H1 (cell line): ENCODE results near the gene SLC35F5. TPM values are rescaled to one million over a fixed set of nuclear protein-coding genes. Genes with fewer than 3 reads are reported as not detected.
A peak's percentile ranks its signal among the peaks of the same experiment; 100 is the strongest.

Experiments
- ASH2L ChIP-seq: fragments of 200-600, 300-600 bp; sonication (generic); IDR thresholded peaks from one replicate; pipeline ENCODE4 v1.7.1; 2017; ENCODE audit warnings: low read length
- BCL11A ChIP-seq, 2 experiments: IDR thresholded peaks; one replicate each; pipeline ENCODE4 v1.6.1; 2011; ENCODE audit warnings: low read depth in 2 of 2, low read length in 2 of 2, mild to moderate bottlenecking in 2 of 2
- BRCA1 ChIP-seq: IDR thresholded peaks from 2 replicates; pipeline ENCODE4 v1.6.1; 2012; ENCODE audit warnings: low read depth, low read length, improper control_type of control experiment
- CBX8 ChIP-seq: fragments of 300-800, 300-1000 bp; sonication (generic); IDR thresholded peaks from 2 replicates; pipeline ENCODE4 v1.7.1; 2016; ENCODE audit warnings: low read depth, low read length, borderline replicate concordance
- CHD1 ChIP-seq: IDR thresholded peaks from 2 replicates; pipeline ENCODE4 v1.6.1; 2012; ENCODE audit warnings: low read depth, low read length, improper control_type of control experiment
- CHD2 ChIP-seq: IDR thresholded peaks from 2 replicates; pipeline ENCODE4 v1.6.1; 2012; ENCODE audit warnings: low read length, improper control_type of control experiment
- EZH2 ChIP-seq: fragments of 200-600 bp; sonication (generic); IDR thresholded peaks from 2 replicates; pipeline ENCODE4 v1.7.1; 2012; ENCODE audit warnings: low read depth, mild to moderate bottlenecking, moderate library complexity, low read length, inconsistent platforms; ENCODE audit not compliant: severe bottlenecking
- GABPA ChIP-seq: IDR thresholded peaks from 2 replicates; pipeline ENCODE4 v1.6.1; 2011; ENCODE audit warnings: mild to moderate bottlenecking, low read length, moderate library complexity, borderline replicate concordance; ENCODE audit not compliant: insufficient read depth
- GTF2F1 ChIP-seq: IDR thresholded peaks from 2 replicates; pipeline ENCODE4 v1.6.1; 2012; ENCODE audit warnings: low read depth, low read length, improper control_type of control experiment, borderline replicate concordance
- JUN ChIP-seq: IDR thresholded peaks from 2 replicates; pipeline ENCODE4 v1.6.1; 2011; ENCODE audit warnings: low read depth, mild to moderate bottlenecking, improper control_type of control experiment, low read length
- KDM1A ChIP-seq: fragments of 200-600, 300-600 bp; sonication (generic); IDR thresholded peaks from 2 replicates; pipeline ENCODE4 v1.7.1; 2016; ENCODE audit warnings: mild to moderate bottlenecking, low read length, borderline replicate concordance
- KDM5A ChIP-seq: fragments of 200-600 bp; IDR thresholded peaks from 2 replicates; pipeline ENCODE4 v1.7.1; 2012; ENCODE audit warnings: mild to moderate bottlenecking, low read length, inconsistent platforms, mixed read lengths
- MAFK ChIP-seq: IDR thresholded peaks from 2 replicates; pipeline ENCODE4 v1.6.1; 2012; ENCODE audit warnings: low read depth, mild to moderate bottlenecking, improper control_type of control experiment, low read length
- MAX ChIP-seq: IDR thresholded peaks from 2 replicates; pipeline ENCODE4 v1.6.1; 2012; ENCODE audit warnings: inconsistent platforms
- POLR2A ChIP-seq, 2 experiments: IDR thresholded peaks; 1 replicate in 1 of 2; 2 replicates in 1 of 2; pipeline ENCODE4 v1.6.1; 2011; ENCODE audit warnings: low read depth in 2 of 2, low read length in 2 of 2, mild to moderate bottlenecking in 2 of 2; ENCODE audit errors: control extremely low read depth in 1 of 2
- RBBP5 ChIP-seq: IDR thresholded peaks from 2 replicates; pipeline ENCODE4 v1.7.1; 2012; ENCODE audit warnings: low read depth, mild to moderate bottlenecking, inconsistent platforms, low read length, moderate library complexity, borderline replicate concordance
- RFX5 ChIP-seq: IDR thresholded peaks from 2 replicates; pipeline ENCODE4 v1.6.1; 2011; ENCODE audit warnings: low read depth, low read length, improper control_type of control experiment, borderline replicate concordance
- RNF2 ChIP-seq: fragments of 200-900, 300-1000 bp; sonication (generic); IDR thresholded peaks from 2 replicates; pipeline ENCODE4 v1.7.1; 2016; ENCODE audit warnings: borderline replicate concordance, low read depth, mild to moderate bottlenecking, antibody characterized with exemption, low read length; ENCODE audit not compliant: poor library complexity, severe bottlenecking; ENCODE audit errors: missing control alignments
- SAP30 ChIP-seq: fragments of 300-600 bp; sonication (generic); IDR thresholded peaks from 2 replicates; pipeline ENCODE4 v1.7.1; 2012; ENCODE audit warnings: low read length, moderate library complexity, mild to moderate bottlenecking, inconsistent platforms; ENCODE audit not compliant: insufficient read depth, insufficient replicate concordance
- SIX5 ChIP-seq: IDR thresholded peaks from 2 replicates; pipeline ENCODE4 v1.6.1; 2011; ENCODE audit warnings: mild to moderate bottlenecking, low read depth, low read length
- SP1 ChIP-seq: IDR thresholded peaks from 2 replicates; pipeline ENCODE4 v1.6.1; 2011; ENCODE audit warnings: low read depth, low read length
- SUZ12 ChIP-seq: fragments of 200-600 bp; sonication (generic); IDR thresholded peaks from 2 replicates; pipeline ENCODE4 v1.6.1; 2012; ENCODE audit warnings: mild to moderate bottlenecking, inconsistent platforms, low read length, moderate library complexity, mixed read lengths
- TCF12 ChIP-seq: IDR thresholded peaks from 2 replicates; pipeline ENCODE4 v1.6.1; 2011; ENCODE audit warnings: low read depth, mild to moderate bottlenecking, low read length
- TEAD4 ChIP-seq: IDR thresholded peaks from 2 replicates; pipeline ENCODE4 v1.6.1; 2012; ENCODE audit warnings: low read depth, low read length, inconsistent platforms, mixed read lengths
- ZNF274 ChIP-seq: IDR thresholded peaks from 2 replicates; pipeline ENCODE4 v1.7.0; 2012; ENCODE audit warnings: low read length, borderline replicate concordance; ENCODE audit errors: extremely low read depth
- polyA plus RNA-seq, 7 experiments: library from polyadenylated mRNA; depleted of rRNA in 3 of 7; stranded (reverse) in 5 of 7; unstranded in 2 of 7; fragments of >200 nt in 5 of 7; fragments of 200-250 nt in 2 of 7; gene quantifications; 1 replicate in 5 of 7; 2 replicates in 1 of 7; 4 replicates in 1 of 7; pipeline versions ENCODE4 v1.2.1 to v1.2.3, GENCODE V29; 2011 to 2013; ENCODE audit warnings: missing spikeins in 2 of 7, mixed read lengths in 2 of 7
- total RNA-seq: library from RNA; stranded (reverse); fragmentation: NEBNext Ultra II Directional; extraction: Animal tissue kit (Norgen Biotek cat#: 25700); gene quantifications from 2 replicates; pipeline ENCODE4 v1.2.1, GENCODE V29; 2021

Gene SLC35F5
- total and polyA plus RNA-seq, 2 of the 8 experiments (the other 6 are each of a cell fraction or from before 2014, with no cell fraction given), result 11.8 to 22.2 TPM

DNA sequence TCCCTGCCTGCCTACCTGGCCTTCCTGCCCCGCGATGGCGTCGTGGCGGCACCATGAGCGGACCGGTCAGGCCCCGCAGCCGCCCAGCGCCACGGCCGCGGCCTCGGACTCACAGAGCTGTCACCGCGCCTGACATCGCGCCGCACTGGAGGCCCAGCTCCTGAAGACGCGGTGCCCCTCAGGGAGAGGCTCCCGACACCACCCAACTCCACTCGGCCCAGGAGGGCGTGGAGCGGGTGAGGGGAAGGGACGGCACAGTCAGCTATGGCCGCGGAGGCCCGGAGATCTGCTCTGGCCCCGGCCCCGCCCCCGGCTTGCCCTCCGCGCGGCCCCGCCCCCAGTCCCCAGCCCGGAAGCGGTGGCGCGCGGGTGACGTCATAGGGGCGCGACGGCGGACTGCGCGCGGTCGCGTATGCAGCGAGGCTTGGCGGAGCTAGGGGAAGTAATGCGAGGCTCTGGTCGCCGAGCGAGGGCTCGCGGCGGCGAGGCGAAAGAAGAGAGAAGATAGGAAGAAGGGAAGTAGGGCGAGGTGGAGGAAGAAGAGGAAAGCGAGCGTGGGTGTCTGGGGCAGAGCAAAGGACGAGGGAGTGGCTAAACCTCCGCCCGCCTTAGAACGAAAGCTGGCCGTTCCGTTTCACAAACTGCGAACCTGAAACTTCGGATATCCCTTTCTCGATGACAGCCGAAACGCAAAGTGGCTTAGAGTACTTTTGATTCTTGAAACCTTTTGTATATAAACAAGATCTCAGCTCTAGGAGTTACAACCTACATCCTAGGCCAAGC lies at the start of gene SLC35F5 (continued):
- TF ChIP-seq EZH2, result no peak
- TF ChIP-seq SIX5, result no peak
- peak; percentile 65; the same call in 1 of the 2 replicates for TF ChIP-seq CHD2
- no peak for TF ChIP-seq TCF12
- no peak for TF ChIP-seq SAP30
- TF ChIP-seq ZNF274, result no peak
- no peak for TF ChIP-seq GABPA
- 0 out of 2 replicates have a peak, but pooled peaks have one; percentile 34 for TF ChIP-seq SP1
- TF ChIP-seq JUN, result no peak
- TF ChIP-seq RNF2, result no peak
- peak; percentile 98 for TF ChIP-seq ASH2L
- peak; percentile 55; the same call in 1 of the 2 replicates for TF ChIP-seq KDM5A
- peak; percentile 76 to 92 for TF ChIP-seq POLR2A (IDR thresholded peaks at IDR 0.05; ENCODE audit: control extremely low read depth in 1 of 2, low read depth in 2 of 2, low read length in 2 of 2)
- TF ChIP-seq BRCA1, result no peak; the same call in 1 of the 2 replicates
- TF ChIP-seq RBBP5, result peak; percentile 97; the same call in 1 of the 2 replicates
- TF ChIP-seq RFX5, result no peak
- no peak for TF ChIP-seq CHD1
- TF ChIP-seq CBX8, result no peak
- peak; percentile 66 for TF ChIP-seq MAX
- no peak for TF ChIP-seq GTF2F1
- TF ChIP-seq MAFK, result no peak
- no peak for TF ChIP-seq KDM1A
- TF ChIP-seq TEAD4, result no peak
- TF ChIP-seq SUZ12, result no peak
- no peak for TF ChIP-seq BCL11A (IDR thresholded peaks at IDR 0.05; ENCODE audit: low read depth in 2 of 2, low read length in 2 of 2)
